ENCODE results near the gene FADS1.

The FADS1 gene

GRCh38 chr11:61791737-61792309 is 25.0 kb downstream of the FADS1 start:
- TF ChIP-seq CTCF (IDR thresholded peaks at IDR 0.05; ENCODE audit: control insufficient read depth, insufficient read depth, low read depth, low read length, missing control alignments), result no peak
- peak; percentile 68 for DNase-seq (ENCODE audit: low read depth)
- peak overlapping the region; percentile 98 for H3K4me3 ChIP-seq (ENCODE audit: control insufficient read depth, low read depth, low read length)

GRCh38 chr11:61787928-61788491 is 28.8 kb downstream of the FADS1 start:
- TF ChIP-seq CTCF (IDR thresholded peaks at IDR 0.05; ENCODE audit: control insufficient read depth, insufficient read depth, low read depth, low read length, missing control alignments), result peak; percentile 51
- H3K4me3 ChIP-seq (ENCODE audit: control insufficient read depth, low read depth, low read length), result no peak overlapping the region
- no peak for DNase-seq (ENCODE audit: low read depth)

DNA sequence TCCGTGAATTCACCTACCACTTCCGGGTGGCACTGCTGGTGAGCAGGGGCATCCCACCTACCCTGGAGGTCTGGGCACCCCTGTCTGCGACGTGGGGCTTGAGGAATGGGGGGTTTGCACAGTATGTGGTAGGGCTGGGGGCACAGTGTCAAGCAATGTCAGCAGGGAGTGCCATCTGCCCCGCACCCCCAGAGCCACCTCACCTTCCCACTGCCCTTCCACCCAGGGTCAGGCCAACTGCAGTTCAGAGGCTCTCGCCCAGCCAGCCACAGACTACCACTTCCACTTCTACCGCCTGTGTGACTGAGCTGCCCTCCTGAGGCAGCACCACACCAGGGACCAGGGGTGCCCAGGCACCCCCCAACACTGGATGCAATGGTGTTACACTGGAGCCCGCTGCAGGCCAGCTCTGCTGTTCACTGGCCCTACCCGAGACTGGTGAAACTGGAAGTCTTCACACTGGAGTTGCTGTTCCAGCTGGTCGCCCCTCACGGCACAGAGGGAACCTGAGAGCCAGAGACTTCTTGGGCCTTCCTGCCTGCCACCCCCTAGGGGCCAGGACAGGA is 30.9 kb downstream of the FADS1 start:
- TF ChIP-seq CTCF (IDR thresholded peaks at IDR 0.05; ENCODE audit: control insufficient read depth, insufficient read depth, low read depth, low read length, missing control alignments), result no peak
- no peak for DNase-seq (ENCODE audit: low read depth)
- H3K4me3 ChIP-seq (ENCODE audit: control insufficient read depth, low read depth, low read length), result no peak overlapping the region

DNA sequence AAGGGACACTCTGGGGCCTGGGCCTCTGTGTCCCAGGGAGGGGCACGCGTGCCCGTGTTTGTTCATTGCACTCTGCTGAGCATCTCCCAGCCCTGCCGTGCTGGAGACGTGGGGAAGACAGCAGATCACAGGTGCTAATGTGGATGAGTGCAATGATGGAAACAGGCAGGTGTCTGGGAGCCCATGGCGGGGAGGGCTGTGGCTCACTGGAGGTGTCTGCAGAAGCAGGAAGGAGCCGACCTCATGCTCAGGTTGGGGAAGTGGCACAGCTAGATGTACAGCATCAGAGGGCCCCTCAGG is 32.3 kb downstream of the FADS1 start:
- no peak overlapping the region for H3K4me3 ChIP-seq (ENCODE audit: control insufficient read depth, low read depth, low read length)
- DNase-seq (ENCODE audit: low read depth), result no peak
- TF ChIP-seq CTCF (IDR thresholded peaks at IDR 0.05; ENCODE audit: control insufficient read depth, insufficient read depth, low read depth, low read length, missing control alignments), result no peak

GRCh38 chr11:61783717-61784505 is 32.9 kb downstream of the FADS1 start:
- DNase-seq (ENCODE audit: low read depth), result no peak
- no peak for TF ChIP-seq CTCF (IDR thresholded peaks at IDR 0.05; ENCODE audit: control insufficient read depth, insufficient read depth, low read depth, low read length, missing control alignments)
- no peak overlapping the region for H3K4me3 ChIP-seq (ENCODE audit: control insufficient read depth, low read depth, low read length)

DNA sequence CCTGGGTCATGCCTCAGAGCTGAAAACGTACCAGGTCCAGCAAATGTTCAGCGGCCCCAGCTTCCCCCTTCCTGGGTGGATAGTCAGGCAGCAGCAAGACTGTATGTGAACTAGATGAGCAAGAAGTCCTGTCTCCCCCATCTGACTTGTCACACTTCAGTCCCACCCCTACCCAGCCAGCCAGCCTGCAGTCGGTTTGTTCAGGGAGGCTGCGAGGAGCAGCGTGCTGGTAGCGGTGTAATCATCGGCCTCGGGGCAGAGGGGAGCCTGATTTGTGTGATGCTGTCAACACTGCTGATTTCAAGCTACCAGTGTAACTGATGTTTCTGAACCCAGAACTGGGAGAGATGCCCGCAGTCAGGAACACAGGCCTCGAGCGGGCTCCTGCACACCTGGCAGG is 34.0 kb downstream of the FADS1 start:
- no peak for DNase-seq (ENCODE audit: low read depth)

More for the DNA sequence above, 34.0 kb downstream of the FADS1 start:
- H3K4me3 ChIP-seq (ENCODE audit: control insufficient read depth, low read depth, low read length), result no peak overlapping the region
- TF ChIP-seq CTCF (IDR thresholded peaks at IDR 0.05; ENCODE audit: control insufficient read depth, insufficient read depth, low read depth, low read length, missing control alignments), result no peak
